H1 (cell line): ENCODE measurements around the gene GP1BB.

ENCODE experiments used
- ATF2 ChIP-seq: IDR thresholded peaks from 2 replicates; pipeline ENCODE4 v1.6.1; 2012; ENCODE audit warnings: low read length, inconsistent platforms
- ATF3 ChIP-seq: IDR thresholded peaks from 2 replicates; pipeline ENCODE4 v1.6.1; 2011; ENCODE audit warnings: low read depth, mild to moderate bottlenecking, low read length; ENCODE audit not compliant: insufficient read depth
- CBX5 ChIP-seq: fragments of 300-800, 300-1000 bp; sonication (generic); IDR thresholded peaks from 2 replicates; pipeline ENCODE4 v1.7.1; 2016; ENCODE audit warnings: antibody characterized with exemption, low read length, low read depth
- CHD2 ChIP-seq: IDR thresholded peaks from 2 replicates; pipeline ENCODE4 v1.6.1; 2012; ENCODE audit warnings: low read length, improper control_type of control experiment
- CTCF ChIP-seq, 3 experiments: IDR thresholded peaks; 1 replicate in 2 of 3; 2 replicates in 1 of 3; pipeline versions ENCODE4 v1.5.1 to v1.6.1; 2011; ENCODE audit warnings: low read length in 3 of 3, mild to moderate bottlenecking in 3 of 3, inconsistent platforms in 2 of 3, low read depth in 1 of 3, moderate library complexity in 1 of 3; ENCODE audit not compliant: insufficient read depth in 1 of 3; ENCODE audit errors: control extremely low read depth in 1 of 3
- E2F6 ChIP-seq: IDR thresholded peaks from 2 replicates; pipeline ENCODE4 v1.6.1; 2012; ENCODE audit warnings: inconsistent platforms
- FOSL1 ChIP-seq: IDR thresholded peaks from 2 replicates; pipeline ENCODE4 v1.6.1; 2011; ENCODE audit warnings: mild to moderate bottlenecking, low read depth, low read length, moderate library complexity; ENCODE audit not compliant: insufficient read depth
- MAX ChIP-seq: IDR thresholded peaks from 2 replicates; pipeline ENCODE4 v1.6.1; 2012; ENCODE audit warnings: inconsistent platforms
- RAD21 ChIP-seq, 2 experiments: IDR thresholded peaks in 1 of 2; conservative IDR thresholded peaks in 1 of 2; 2 replicates each; pipeline ENCODE4 v1.6.1; 2011; ENCODE audit warnings: low read depth in 2 of 2, low read length in 2 of 2, improper control_type of control experiment in 1 of 2, inconsistent platforms in 1 of 2, mild to moderate bottlenecking in 1 of 2, moderate library complexity in 1 of 2
- RNF2 ChIP-seq: fragments of 200-900, 300-1000 bp; sonication (generic); IDR thresholded peaks from 2 replicates; pipeline ENCODE4 v1.7.1; 2016; ENCODE audit warnings: borderline replicate concordance, low read depth, mild to moderate bottlenecking, antibody characterized with exemption, low read length; ENCODE audit not compliant: poor library complexity, severe bottlenecking; ENCODE audit errors: missing control alignments
- SP1 ChIP-seq: IDR thresholded peaks from 2 replicates; pipeline ENCODE4 v1.6.1; 2011; ENCODE audit warnings: low read depth, low read length
- TEAD4 ChIP-seq: IDR thresholded peaks from 2 replicates; pipeline ENCODE4 v1.6.1; 2012; ENCODE audit warnings: low read depth, low read length, inconsistent platforms, mixed read lengths
- USF2 ChIP-seq: IDR thresholded peaks from 2 replicates; pipeline ENCODE4 v1.6.1; 2011; ENCODE audit warnings: low read length, improper control_type of control experiment
- ZNF274 ChIP-seq: IDR thresholded peaks from 2 replicates; pipeline ENCODE4 v1.7.0; 2012; ENCODE audit warnings: low read length, borderline replicate concordance; ENCODE audit errors: extremely low read depth

- TF ChIP-seq ZNF274 (no peak), CTCF (IDR thresholded peaks at IDR 0.05; ENCODE audit: control extremely low read depth in 1 of 3, insufficient read depth in 1 of 3, low read depth in 1 of 3, low read length in 3 of 3) (no peak), RAD21 (IDR thresholded peaks at IDR 0.05 in 1 of 2, conservative IDR thresholded peaks at IDR 0.05 in 1 of 2; ENCODE audit: low read depth in 2 of 2, low read length in 2 of 2) (no peak), MAX (no peak), TEAD4 (no peak), RNF2 (no peak), CHD2 (no peak), ATF2 (no peak), E2F6 (no peak), USF2 (no peak), SP1 (no peak), FOSL1 (no peak), CBX5 (no peak), ATF3 (no peak)
Observed at GRCh38 chr22:19675428-19675827, 47.9 kb upstream of the GP1BB start.
